Bronchial epithelial cell (primary cell): Measurements from ENCODE around the gene TRIM71. TPM values are rescaled to one million over a fixed set of nuclear protein-coding genes. Genes with fewer than 3 reads are reported as not detected.

Source experiments
- DNase-seq: peaks from one replicate; pipeline ENCODE4 v3.0.0-alpha.2; 2010; ENCODE audit warnings: low read depth
- FAIRE-seq: peaks from 2 replicates; lab custom pipeline; 2011; peaks lifted over from hg19 to GRCh38; lab: Jason Lieb, UNC
- H3K27me3 ChIP-seq: 2 replicates; pipeline ENCODE4 v1.5.1; 2011; ENCODE audit warnings: low read length; ENCODE audit not compliant: control insufficient read depth, insufficient read depth
- H3K36me3 ChIP-seq: 2 replicates; pipeline ENCODE4 v1.5.1; 2011; ENCODE audit warnings: low read length; ENCODE audit not compliant: control insufficient read depth, insufficient read depth
- H3K4me3 ChIP-seq: 2 replicates; pipeline ENCODE4 v1.5.1; 2011; ENCODE audit warnings: mild to moderate bottlenecking, low read depth, low read length, control low read depth
- total RNA-seq: library from RNA; depleted of rRNA; stranded (reverse); fragments of >200 nt; gene quantifications from 2 replicates; pipeline ENCODE4 v1.2.1, GENCODE V29; 2014
- TF ChIP-seq, protein P1 (sequence below): IDR thresholded peaks from 2 replicates; pipeline ENCODE4 v1.5.1; 2011; ENCODE audit warnings: mild to moderate bottlenecking, moderate library complexity, low read length, control low read depth, inconsistent platforms; ENCODE audit not compliant: insufficient read depth, severe bottlenecking

The TRIM71 gene
- total RNA-seq, 1 donor from 2014 or later, result not detected

DNA sequence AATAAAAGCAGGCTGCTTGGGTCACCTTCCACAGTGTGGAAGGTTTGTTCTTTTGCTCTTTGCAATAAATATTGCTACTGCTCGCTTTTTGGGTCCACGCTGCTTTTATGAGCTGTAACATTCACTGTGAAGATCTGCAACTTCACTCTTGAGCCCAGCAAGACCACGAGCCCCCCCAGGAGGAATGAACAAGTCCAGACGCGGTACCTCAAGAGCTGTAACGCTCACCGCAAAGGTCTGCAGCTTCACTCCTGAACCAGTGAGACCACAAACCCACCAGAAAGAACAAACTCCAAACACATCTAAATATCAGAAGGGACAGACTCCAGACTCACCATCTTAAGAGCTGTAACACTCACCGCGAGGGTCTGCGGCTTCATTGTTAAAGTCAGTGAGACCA is 86.2 kb downstream of the TRIM71 start:
- TF ChIP-seq, protein P1, sequence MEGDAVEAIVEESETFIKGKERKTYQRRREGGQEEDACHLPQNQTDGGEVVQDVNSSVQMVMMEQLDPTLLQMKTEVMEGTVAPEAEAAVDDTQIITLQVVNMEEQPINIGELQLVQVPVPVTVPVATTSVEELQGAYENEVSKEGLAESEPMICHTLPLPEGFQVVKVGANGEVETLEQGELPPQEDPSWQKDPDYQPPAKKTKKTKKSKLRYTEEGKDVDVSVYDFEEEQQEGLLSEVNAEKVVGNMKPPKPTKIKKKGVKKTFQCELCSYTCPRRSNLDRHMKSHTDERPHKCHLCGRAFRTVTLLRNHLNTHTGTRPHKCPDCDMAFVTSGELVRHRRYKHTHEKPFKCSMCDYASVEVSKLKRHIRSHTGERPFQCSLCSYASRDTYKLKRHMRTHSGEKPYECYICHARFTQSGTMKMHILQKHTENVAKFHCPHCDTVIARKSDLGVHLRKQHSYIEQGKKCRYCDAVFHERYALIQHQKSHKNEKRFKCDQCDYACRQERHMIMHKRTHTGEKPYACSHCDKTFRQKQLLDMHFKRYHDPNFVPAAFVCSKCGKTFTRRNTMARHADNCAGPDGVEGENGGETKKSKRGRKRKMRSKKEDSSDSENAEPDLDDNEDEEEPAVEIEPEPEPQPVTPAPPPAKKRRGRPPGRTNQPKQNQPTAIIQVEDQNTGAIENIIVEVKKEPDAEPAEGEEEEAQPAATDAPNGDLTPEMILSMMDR, result no peak
- FAIRE-seq, result no peak
- H3K4me3 ChIP-seq, result no peak overlapping the region
- DNase-seq, result no peak
- no peaks in the 10 kb centered on the region for H3K27me3 ChIP-seq
- H3K36me3 ChIP-seq, result no peaks in the 10 kb centered on the region

DNA sequence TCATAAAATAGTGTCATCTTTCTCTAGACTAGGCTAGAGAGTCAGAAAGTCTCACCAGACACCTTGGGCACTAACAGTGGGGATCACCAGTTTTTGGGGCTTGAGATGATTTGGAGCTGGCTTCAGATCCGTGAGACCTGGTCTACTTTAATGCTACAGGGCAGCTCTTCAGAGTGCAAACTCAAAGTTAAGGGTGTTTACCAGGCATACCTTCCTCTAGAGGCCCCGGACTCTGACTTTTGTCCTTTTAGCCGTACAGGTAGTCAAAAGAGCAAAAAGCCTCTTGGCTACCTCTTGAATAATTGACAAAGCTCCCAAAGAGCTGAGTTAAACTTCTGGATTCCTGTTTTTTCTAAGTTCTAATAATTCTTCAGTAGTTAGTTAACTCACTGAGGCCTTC is 92.2 kb downstream of the TRIM71 start:
- FAIRE-seq, result no peak

DNA sequence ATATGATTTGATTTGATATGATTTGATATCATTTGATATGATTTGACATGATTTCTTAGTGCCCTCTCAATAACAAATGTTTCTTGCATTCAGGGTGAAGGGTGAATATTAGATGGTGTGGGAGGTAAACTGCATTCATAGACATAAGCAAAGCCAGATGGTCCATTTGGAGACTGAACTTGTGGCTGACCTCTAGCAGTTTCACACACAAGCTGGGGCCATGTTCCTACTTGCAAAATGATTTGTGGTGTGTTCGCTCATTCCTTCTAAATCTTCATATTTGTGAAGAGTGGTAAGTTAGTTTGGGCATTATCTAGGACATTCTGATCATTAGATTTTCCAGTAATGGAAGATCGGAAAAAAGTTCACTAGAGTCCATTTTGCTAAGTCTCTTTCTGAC is 93.2 kb downstream of the TRIM71 start:
- H3K27me3 ChIP-seq, result no peaks in the 10 kb centered on the region
- no peak overlapping the region for H3K4me3 ChIP-seq
- FAIRE-seq, result no peak
- no peaks in the 10 kb centered on the region for H3K36me3 ChIP-seq
- TF ChIP-seq, protein P1, result no peak
- peak; percentile 27 for DNase-seq

More for the DNA sequence above, 92.2 kb downstream of the TRIM71 start:
- DNase-seq, result no peak
- Histone ChIP-seq H3K36me3 (no peaks in the 10 kb centered on the region), H3K4me3 (no peak overlapping the region), H3K27me3 (no peaks in the 10 kb centered on the region)
- TF ChIP-seq, protein P1, result no peak

GRCh38 chr3:32912046-32912445 is 94.2 kb downstream of the TRIM71 start:
- Histone ChIP-seq H3K36me3 (no peaks in the 10 kb centered on the region), H3K27me3 (no peaks in the 10 kb centered on the region), H3K4me3 (no peak overlapping the region)
- FAIRE-seq (no peak), DNase-seq (peak; percentile 75)
- TF ChIP-seq, protein P1, result no peak

DNA sequence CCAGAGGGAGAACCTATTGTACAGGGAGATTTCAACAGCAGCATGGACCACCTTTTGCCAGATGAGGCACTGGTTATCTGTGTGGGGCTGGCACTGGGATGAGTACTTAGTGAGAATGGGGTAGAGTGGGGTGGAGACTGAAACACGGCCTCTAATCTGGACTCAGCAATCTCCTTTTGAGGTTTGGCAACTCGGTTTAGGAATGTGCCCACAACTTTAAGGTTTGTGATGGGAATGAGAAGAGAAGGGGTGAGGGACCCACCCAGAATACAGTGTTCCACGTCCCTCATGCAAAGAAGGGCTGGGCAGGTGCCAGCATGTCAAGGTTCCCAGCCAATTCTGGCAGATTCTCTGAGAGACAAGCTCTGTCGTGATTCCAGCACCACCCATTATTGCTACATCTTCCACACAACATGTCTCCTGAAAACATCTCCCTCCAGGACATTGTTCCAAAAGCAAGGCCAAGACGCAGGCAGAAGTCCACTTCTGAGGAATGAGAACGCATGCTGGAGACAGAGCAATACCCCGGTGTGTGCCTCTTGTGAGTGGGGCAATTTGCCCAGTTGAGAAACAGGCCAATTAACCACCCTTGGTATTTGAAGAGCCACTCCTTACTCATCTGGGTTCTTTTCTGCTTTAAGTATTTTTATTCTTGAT is 96.1 kb downstream of the TRIM71 start:
- FAIRE-seq, result peak; percentile 93
- no peak overlapping the region for H3K4me3 ChIP-seq

More for the DNA sequence above, 96.1 kb downstream of the TRIM71 start:
- TF ChIP-seq, protein P1, result no peak
- no peaks in the 10 kb centered on the region for H3K27me3 ChIP-seq
- DNase-seq, result peak; percentile 85
- H3K36me3 ChIP-seq, result no peaks in the 10 kb centered on the region
